B cell (primary cell): Measurements from ENCODE around the gene SYNGAP1. TPM values are rescaled to one million over a fixed set of nuclear protein-coding genes. Genes with fewer than 3 reads are reported as not detected.

ENCODE experiments used
- ATAC-seq: fragments of 200-7000 bp; cut with Tn5 transposase; one replicate; pipeline ENCODE4 v1.10.0; 2021; ENCODE audit warnings: low read depth, mild to moderate bottlenecking, moderate number of reproducible peaks, moderate library complexity
- CTCF ChIA-PET: fragments of 350-600 bp; sonication (Branson Sonifier 250); formaldehyde crosslinking; loops from one replicate; lab custom pipeline; 2021; ENCODE audit warnings: antibody characterized with exemption, inconsistent platforms; lab: Charles Lee
- POLR2A ChIA-PET: fragments of 350-600 bp; sonication (Branson Sonifier 250); formaldehyde crosslinking; loops from one replicate; lab custom pipeline; 2021; ENCODE audit warnings: antibody characterized with exemption; lab: Charles Lee
- DNase-seq: peaks from one replicate; pipeline ENCODE4 v3.0.0; 2013
- H2AFZ ChIP-seq: 2 replicates; pipeline ENCODE4 v1.6.1; 2012; ENCODE audit warnings: mild to moderate bottlenecking, low read depth, low read length; ENCODE audit not compliant: insufficient read depth, poor library complexity, severe bottlenecking
- H3K27ac ChIP-seq, 2 donors: 1 replicate in 1 of 2; 2 replicates in 1 of 2; pipeline ENCODE4 v1.5.1; 2012 to 2013; ENCODE audit warnings: low read length in 2 of 2, mild to moderate bottlenecking in 2 of 2, moderate library complexity in 1 of 2
- H3K27me3 ChIP-seq, 4 experiments: fragments of 200-600 bp in 1 of 4; sonication (generic) in 1 of 4; replicated peaks in 1 of 4; 1 replicate in 2 of 4; 2 replicates in 2 of 4; pipeline versions ENCODE4 v1.6.1 to v1.7.0; 2013 to 2016; ENCODE audit warnings: low read length in 3 of 4, mild to moderate bottlenecking in 2 of 4, mixed read lengths in 1 of 4, moderate library complexity in 1 of 4; ENCODE audit not compliant: insufficient read depth in 4 of 4, control insufficient read depth in 3 of 4; ENCODE audit errors: control extremely low read depth in 1 of 4
- H3K36me3 ChIP-seq, 2 experiments: replicated peaks in 1 of 2; 1 replicate in 1 of 2; 2 replicates in 1 of 2; pipeline versions ENCODE4 v1.6.1 to v1.7.1; 2013; ENCODE audit warnings: low read length in 1 of 2; ENCODE audit not compliant: insufficient read depth in 2 of 2, control insufficient read depth in 1 of 2; ENCODE audit errors: control extremely low read depth in 1 of 2, extremely low read depth in 1 of 2
- H3K4me1 ChIP-seq, 2 donors: fragments of 200-600 bp in 1 of 2; sonication (generic) in 1 of 2; 1 replicate in 1 of 2; 2 replicates in 1 of 2; pipeline versions ENCODE4 v1.5.1 to v1.6.1; 2013 to 2017; ENCODE audit warnings: low read length in 2 of 2; ENCODE audit not compliant: control insufficient read depth in 2 of 2, insufficient read depth in 2 of 2
- H3K4me2 ChIP-seq: replicated peaks from 2 replicates; pipeline ENCODE3; 2012; ENCODE audit warnings: mild to moderate bottlenecking, low read depth, low read length; ENCODE audit not compliant: poor library complexity, severe bottlenecking
- H3K4me3 ChIP-seq, 5 experiments: fragments of 200-600 bp in 1 of 5; sonication (generic) in 1 of 5; 1 replicate in 3 of 5; 2 replicates in 2 of 5; pipeline versions ENCODE4 v1.5.1 to v1.7.0; 2011 to 2016; ENCODE audit warnings: low read length in 4 of 5, mild to moderate bottlenecking in 4 of 5, low read depth in 2 of 5, control low read depth in 1 of 5, moderate library complexity in 1 of 5; ENCODE audit not compliant: insufficient read depth in 1 of 5; ENCODE audit errors: control extremely low read depth in 1 of 5, extremely low read depth in 1 of 5
- H3K79me2 ChIP-seq: fragments of 200-600 bp; sonication (generic); one replicate; pipeline ENCODE4 v1.6.0; 2016; ENCODE audit warnings: low read length; ENCODE audit not compliant: control insufficient read depth, insufficient read depth
- H3K9ac ChIP-seq: fragments of 200-600 bp; sonication (generic); 2 replicates; pipeline ENCODE4 v1.6.1; 2017; ENCODE audit warnings: mild to moderate bottlenecking, low read length, moderate library complexity
- H3K9me3 ChIP-seq, 3 donors: one replicate each; pipeline versions ENCODE4 v1.6.1 to v1.7.1; 2013; ENCODE audit warnings: low read length in 2 of 3; ENCODE audit not compliant: control insufficient read depth in 2 of 3, insufficient read depth in 1 of 3; ENCODE audit errors: control extremely low read depth in 1 of 3
- H4K20me1 ChIP-seq: 2 replicates; pipeline ENCODE4 v1.6.0; 2012; ENCODE audit warnings: mild to moderate bottlenecking, low read length; ENCODE audit not compliant: insufficient read depth, control insufficient read depth, poor library complexity, severe bottlenecking
- H3K27ac Mint-ChIP-seq: one replicate; pipeline ENCODE4 v1.8.0; 2021; ENCODE audit warnings: mixed read lengths
- H3K27me3 Mint-ChIP-seq: one replicate; pipeline ENCODE4 v1.8.0; 2021; ENCODE audit warnings: mixed read lengths
- H3K4me1 Mint-ChIP-seq: one replicate; pipeline ENCODE4 v1.8.0; 2021; ENCODE audit warnings: mixed read lengths
- H3K4me3 Mint-ChIP-seq: one replicate; pipeline ENCODE4 v1.8.0; 2021; ENCODE audit warnings: mixed read lengths
- H3K9me3 Mint-ChIP-seq: one replicate; pipeline ENCODE4 v1.8.0; 2022; ENCODE audit warnings: mixed read lengths; ENCODE audit not compliant: insufficient read depth
- CTCF ChIP-seq: fragments of 200-600 bp; IDR thresholded peaks from one replicate; pipeline ENCODE4 v1.8.0; 2022; ENCODE audit warnings: antibody characterized with exemption, mild to moderate bottlenecking
- EZH2 ChIP-seq: IDR thresholded peaks from 2 replicates; pipeline ENCODE4 v1.6.1; 2012; ENCODE audit warnings: borderline replicate concordance, low read depth, mild to moderate bottlenecking, moderate library complexity, low read length; ENCODE audit not compliant: insufficient read depth, poor library complexity, severe bottlenecking
- WGBS: methylation state at CpG from one replicate; pipeline ENCODE4 v1.1.5; 2013; ENCODE audit warnings: missing lambda C conversion rate; ENCODE audit not compliant: insufficient coverage; 5-methylcytosine and 5-hydroxymethylcytosine counted together
- intact Hi-C: fragments of 100-400 bp; cut with micrococcal nuclease; formaldehyde crosslinking; loops from one replicate; pipeline ENCODE4 v1.10.0; 2022
- polyA plus RNA-seq: library from polyadenylated mRNA; depleted of rRNA; stranded (reverse); fragments of >200 nt; gene quantifications from 2 replicates; pipeline ENCODE4 v1.2.3, GENCODE V29; 2012
- total RNA-seq, 2 donors: library from RNA; stranded (reverse); fragments of 120-200 nt in 1 of 2; gene quantifications; 1 replicate in 1 of 2; 2 replicates in 1 of 2; pipeline versions ENCODE4 v1.2.3 to v1.2.4, GENCODE V29; 2013 to 2022

The SYNGAP1 gene
- total and polyA plus RNA-seq, 2 donors (not counting 1 experiment from before 2014, with no cell fraction given): 18.6 to 43.0 TPM

- no peaks in the 10 kb centered on the region for H3K27me3 Mint-ChIP-seq
- H3K36me3 ChIP-seq: peaks cover 0 to 44% of the 10 kb centered on the region in 2 experiments
Observed at GRCh38 chr6:33443619-33444504, 24.0 kb downstream of the SYNGAP1 start.

More at GRCh38 chr6:33443619-33444504, 24.0 kb downstream of the SYNGAP1 start:
- 95% methylated on average over 8 of the region's 18 CpGs for WGBS
- Histone ChIP-seq H2AFZ (no peak overlapping the region), H3K27me3 (no peaks in the 10 kb centered on the region), H3K4me1 (no peaks in the 10 kb centered on the region), H3K4me3 (no peak overlapping the region), H3K4me2 (no peak overlapping the region), H3K79me2 (no peaks in the 10 kb centered on the region), H3K27ac (no peak overlapping the region), H3K9me3 (no peaks in the 10 kb centered on the region), H3K9ac (no peak overlapping the region), H4K20me1 (no peaks in the 10 kb centered on the region)
- no peak overlapping the region for H3K27ac Mint-ChIP-seq
- no peak for TF ChIP-seq CTCF
- no peak for TF ChIP-seq EZH2
- ChIA-PET CTCF (no interaction called here), POLR2A (no interaction called here)
- DNase-seq: no peak
- ATAC-seq: no peak
- H3K4me3 Mint-ChIP-seq: no peak overlapping the region
- intact Hi-C loops: no loop called here
- H3K4me1 Mint-ChIP-seq: no peaks in the 10 kb centered on the region
- H3K9me3 Mint-ChIP-seq: no peaks in the 10 kb centered on the region
